ENCODE data around the gene ZNF766. TPM values are rescaled to one million over a fixed set of nuclear protein-coding genes. Genes with fewer than 3 reads are reported as not detected.

Gene ZNF766
- 12.3 and 22.1 TPM in 2 replicates for total RNA-seq

DNA sequence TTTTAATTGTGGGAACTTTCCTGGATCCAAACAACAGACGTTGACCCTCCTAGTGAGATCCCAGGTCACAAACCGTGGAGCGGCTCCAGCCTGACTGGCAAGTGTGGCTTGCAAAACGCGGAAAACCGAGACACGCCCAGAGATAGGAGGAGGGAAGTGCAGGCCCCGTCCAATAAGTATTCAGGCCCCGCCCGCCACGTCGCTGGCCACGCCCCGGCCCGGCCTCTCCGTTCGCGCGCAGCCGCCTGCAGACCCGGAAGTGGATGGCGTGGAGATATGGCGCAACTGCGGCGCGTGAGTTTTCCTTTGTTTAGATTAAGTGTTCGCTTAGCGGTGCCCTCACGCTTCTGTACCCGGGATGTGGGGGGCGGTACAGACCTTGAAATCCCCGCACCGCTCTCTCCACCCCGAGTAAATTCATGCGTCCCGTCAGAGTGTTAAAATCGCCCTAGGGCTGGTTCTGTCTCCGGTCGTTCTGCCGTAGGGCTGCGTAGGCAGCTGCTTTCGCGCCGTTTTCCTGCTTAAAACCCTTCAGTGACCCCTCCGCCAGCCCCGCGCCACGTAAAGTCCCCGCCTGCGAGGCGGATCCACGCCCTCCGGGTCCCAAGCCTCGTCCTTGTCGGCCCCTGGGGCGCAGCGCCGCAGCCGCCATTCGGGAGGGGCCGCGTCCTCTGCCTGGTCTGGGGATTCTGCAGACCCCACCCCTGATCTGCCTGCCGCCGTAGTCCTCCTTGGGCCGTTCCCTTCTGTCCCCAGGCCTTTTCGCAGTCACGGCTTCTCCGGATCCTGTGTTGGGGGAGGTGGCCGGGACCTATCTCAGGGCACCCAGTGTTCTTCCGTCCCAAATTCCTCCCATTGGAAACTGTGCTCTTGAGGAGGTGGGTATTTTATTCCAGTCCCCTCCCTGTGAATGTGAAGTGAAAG, at the start of gene ZNF766:
ZNF766 (plus strand) TSS at position 250 of the 924 bp plus-strand sequence; CDS start at position 277, 27 bp downstream.

DNA sequence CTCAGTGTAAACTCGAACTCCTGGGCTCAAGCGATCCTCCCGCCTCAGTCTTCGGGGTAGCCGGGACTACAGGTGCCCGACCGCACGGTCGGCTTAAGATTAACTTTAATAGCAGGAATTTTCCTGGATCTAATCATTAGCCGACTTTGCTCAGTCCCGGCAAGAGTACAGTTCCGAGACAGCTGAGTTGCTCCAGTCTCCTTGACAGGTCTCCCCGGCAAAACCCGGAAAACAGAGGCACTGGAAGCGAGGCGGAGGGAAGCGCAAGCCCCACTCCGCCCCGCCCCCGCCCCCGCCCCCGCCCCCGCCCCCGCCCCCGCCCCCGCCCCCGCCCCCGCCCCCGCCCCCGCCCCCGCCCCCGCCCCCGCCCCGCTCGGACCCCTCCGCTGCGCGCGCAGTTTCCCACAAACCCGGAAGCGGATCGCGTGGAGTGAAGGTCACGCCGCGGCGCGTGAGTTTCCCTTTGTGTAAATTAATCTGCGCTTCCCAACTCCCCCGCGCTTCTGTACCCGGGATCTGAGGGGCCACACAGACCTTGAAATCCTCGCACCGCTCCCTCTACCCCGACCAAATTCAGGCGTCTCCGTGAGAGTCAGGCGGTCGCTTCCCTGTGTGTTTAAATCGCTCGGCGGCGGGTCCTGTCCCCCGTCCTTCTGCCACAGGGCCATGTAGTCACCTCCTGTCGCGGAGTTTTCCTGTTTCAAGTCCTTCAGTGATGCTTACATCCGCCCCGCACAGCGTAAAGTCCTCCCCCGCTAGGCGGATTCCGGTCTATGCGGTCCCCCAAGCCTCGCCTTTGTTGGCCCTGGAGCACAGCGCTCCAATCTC, 27.6 kb downstream of the ZNF766 start, which contains the start of gene ZNF480:
ZNF480 (plus strand) TSS at position 397 of the 828 bp plus-strand sequence. CDS start 3,244 bp downstream, outside the sequence.

DNA sequence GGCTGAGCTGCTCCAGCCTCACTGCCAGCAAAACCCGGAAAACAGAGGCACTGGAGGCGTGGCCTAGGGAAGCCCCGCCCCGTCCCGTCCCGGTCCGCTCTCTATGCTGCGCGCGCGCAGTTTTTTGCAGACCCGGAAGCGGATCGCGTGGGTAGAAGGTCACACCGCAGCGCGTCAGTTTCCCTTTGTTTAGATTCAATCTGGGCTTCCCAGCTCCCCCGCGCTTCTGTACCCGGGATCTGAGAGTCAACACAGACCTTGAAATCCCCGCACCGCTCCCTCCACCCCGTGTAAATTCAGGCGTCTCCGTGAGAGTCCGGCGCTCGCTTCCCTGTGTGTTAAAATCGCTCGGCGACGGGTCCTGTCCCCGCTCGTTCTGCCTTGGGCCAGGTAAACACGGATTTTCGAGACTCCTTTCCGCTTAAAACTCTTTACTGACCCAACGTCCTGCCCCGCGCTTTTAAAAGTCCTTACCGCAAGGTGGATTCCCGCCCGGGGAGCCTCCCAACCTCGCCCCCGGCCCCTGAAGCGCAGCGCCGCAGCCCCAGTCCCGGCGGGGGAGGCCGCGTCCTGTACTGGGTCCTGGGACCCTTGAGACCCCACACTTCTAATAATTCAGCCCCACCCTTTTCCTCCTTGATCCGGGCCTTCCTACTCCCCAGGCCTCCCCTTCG, 66.9 kb downstream of the ZNF766 start, which contains the start of gene ZNF610:
ZNF610 (plus strand) TSS at position 127 of the 674 bp plus-strand sequence. CDS start 12,930 bp downstream, outside the sequence.

Other genes starting within 250 kb of the ZNF766 start
- 4.8 and 7.1 TPM in 2 replicates for gene ZNF614, start 241.2 kb upstream of the ZNF766 start, total RNA-seq
- gene ZNF432, start 220.7 kb upstream of the ZNF766 start, total RNA-seq: 7.7 and 9.7 TPM in 2 replicates
- 13.7 and 20.0 TPM in 2 replicates for gene ZNF841, start 173.8 kb upstream of the ZNF766 start, total RNA-seq
- 9.0 and 12.2 TPM in 2 replicates for gene ZNF616, start 129.6 kb upstream of the ZNF766 start, total RNA-seq
- 8.2 and 11.5 TPM in 2 replicates for gene ZNF836, start 98.0 kb upstream of the ZNF766 start, total RNA-seq
- gene PPP2R1A, start 79.5 kb upstream of the ZNF766 start, total RNA-seq: 112 and 113 TPM in 2 replicates
- 3.9 and 4.8 TPM in 2 replicates for gene ZNF480, start 27.6 kb downstream of the ZNF766 start, total RNA-seq
- gene ZNF610, start 66.7 kb downstream of the ZNF766 start, total RNA-seq: 3.8 and 3.9 TPM in 2 replicates
- gene ZNF880, start 100.3 kb downstream of the ZNF766 start, total RNA-seq: 22.9 and 40.5 TPM in 2 replicates
- gene ZNF528, start 128.3 kb downstream of the ZNF766 start, total RNA-seq: 18.8 and 29.5 TPM in 2 replicates
- 0.17 TPM in 1 of 2 replicates, not detected in the other for gene ZNF534, start 159.6 kb downstream of the ZNF766 start, total RNA-seq
- 5.2 and 6.3 TPM in 2 replicates for gene ZNF578, start 184.0 kb downstream of the ZNF766 start, total RNA-seq